Measurements from ENCODE around the gene SDR9C7.
"Not testable (repeated sequence)": the region's sequence is repeated elsewhere in the genome, so short reads cannot be mapped to it uniquely, and the experiment has no call there.

- TF ChIP-seq EP300 (IDR thresholded peaks at IDR 0.05; ENCODE audit: borderline replicate concordance in 1 of 2, low read depth in 2 of 2, low read length in 2 of 2); CTCF (IDR thresholded peaks at IDR 0.05; ENCODE audit: control extremely low read depth in 1 of 3, insufficient read depth in 1 of 3, low read depth in 1 of 3, low read length in 3 of 3); PHF8 (conservative IDR thresholded peaks at IDR 0.05; ENCODE audit: low read depth, low read length); CREB1 (IDR thresholded peaks at IDR 0.05); KDM1A (IDR thresholded peaks at IDR 0.05; ENCODE audit: borderline replicate concordance, low read length); ZNF274 (IDR thresholded peaks at IDR 0.05; ENCODE audit: borderline replicate concordance, extremely low read depth, low read length); TCF12 (IDR thresholded peaks at IDR 0.05; ENCODE audit: low read depth, low read length); CHD7 (IDR thresholded peaks at IDR 0.05; ENCODE audit: insufficient replicate concordance, low read length); NRF1 (IDR thresholded peaks at IDR 0.05; ENCODE audit: low read depth, low read length); POLR2A (IDR thresholded peaks at IDR 0.05; ENCODE audit: control extremely low read depth in 1 of 2, low read depth in 2 of 2, low read length in 2 of 2); YY1 (IDR thresholded peaks at IDR 0.05; ENCODE audit: low read depth, low read length); POLR2AphosphoS5 (IDR thresholded peaks at IDR 0.05; ENCODE audit: low read depth, low read length): not testable (repeated sequence)
Measured at GRCh38 chr12:56918139-56918538, 16.1 kb downstream of the SDR9C7 start.

All from H1 (cell line).